Prostate gland (tissue), 1 donor: ENCODE measurements around the gene B4GALNT3.

ENCODE experiments used
- POLR2A ChIP-seq: fragments of 450-650 bp; IDR thresholded peaks from one replicate; pipeline ENCODE4 v1.6.1; 2016; ENCODE audit warnings: antibody characterized with exemption, mild to moderate bottlenecking
- POLR2AphosphoS5 ChIP-seq: sonication (generic); formaldehyde crosslinking; IDR thresholded peaks from one replicate; pipeline ENCODE4 v1.6.1; 2017; ENCODE audit warnings: antibody characterized with exemption

DNA sequence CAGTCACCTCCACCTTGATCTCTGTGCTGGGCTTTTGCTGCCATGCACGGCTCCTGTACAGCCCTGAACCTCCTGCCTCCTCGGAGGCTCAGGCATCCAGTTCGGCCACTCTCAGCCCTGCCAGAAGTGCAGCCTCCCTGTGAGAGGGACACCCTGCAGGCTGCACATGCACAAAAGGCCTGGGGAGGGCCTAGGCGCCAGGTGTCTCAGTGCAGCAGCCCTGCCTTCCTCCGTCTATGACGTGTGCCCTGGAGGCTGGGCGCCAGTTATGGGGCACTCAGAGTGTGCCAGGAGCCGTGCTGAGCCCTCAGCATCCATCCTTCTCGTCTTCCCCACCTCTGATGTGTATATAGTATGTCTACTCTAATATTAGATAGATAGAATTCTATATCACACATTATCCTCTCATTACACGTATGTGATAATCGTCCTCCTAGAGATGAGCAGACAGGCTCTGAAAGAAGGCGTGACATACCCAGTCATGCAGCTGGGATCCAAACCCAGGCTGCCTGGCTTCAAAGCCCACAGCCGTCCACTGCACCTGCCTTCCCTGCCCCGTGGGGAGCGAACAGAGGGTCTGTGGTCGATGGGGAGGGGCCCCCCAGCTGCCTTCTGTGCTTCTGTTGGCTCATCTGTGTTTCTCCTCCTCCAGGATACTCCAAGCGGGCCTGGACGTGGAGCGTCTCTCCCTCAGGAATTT, 101.1 kb downstream of the B4GALNT3 start:
- TF ChIP-seq POLR2A (no peak), POLR2AphosphoS5 (no peak)
